KG1 (cell line): Measurements from ENCODE around the gene PPP1R13B.

Experiments used
- DNase-seq: peaks from one replicate; lab custom pipeline; 2025; lab: John Stamatoyannopoulos, UW

PPP1R13B gene

DNA sequence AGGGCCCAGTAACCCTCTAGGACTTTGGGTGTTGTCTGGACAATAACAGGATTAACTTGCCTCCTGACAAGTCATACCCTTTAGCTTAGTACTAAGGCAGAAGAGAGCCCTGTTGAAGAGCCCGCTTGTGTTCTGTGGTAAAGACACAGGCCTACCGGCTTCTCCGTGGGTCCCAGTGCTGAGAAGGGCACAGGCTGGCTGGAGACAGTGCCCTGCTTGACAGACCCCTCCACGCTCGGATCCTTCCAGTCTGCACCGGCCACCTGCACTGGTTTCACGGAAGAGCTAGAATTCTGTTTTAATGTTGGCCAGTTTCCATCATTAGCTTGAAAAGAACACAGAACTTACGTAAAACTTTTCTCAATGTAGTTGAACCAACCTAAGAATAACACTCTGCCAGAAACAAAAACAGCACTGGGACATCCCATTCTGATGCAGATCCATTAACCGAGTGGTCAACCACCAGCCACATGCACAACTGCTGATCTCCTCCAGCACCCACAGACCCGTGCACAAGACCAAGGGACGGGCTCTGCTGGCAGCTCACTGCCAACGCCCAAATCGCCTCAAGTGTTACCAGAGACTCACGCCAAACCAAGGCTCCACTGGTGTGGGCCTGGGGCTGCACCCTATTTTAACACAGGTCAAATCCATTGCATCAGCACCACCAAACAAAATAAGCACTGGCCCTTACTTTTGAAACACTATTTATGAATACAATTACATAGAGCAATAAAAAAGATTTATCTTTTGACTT is 104.7 kb downstream of the PPP1R13B start:
- no peak for DNase-seq

DNA sequence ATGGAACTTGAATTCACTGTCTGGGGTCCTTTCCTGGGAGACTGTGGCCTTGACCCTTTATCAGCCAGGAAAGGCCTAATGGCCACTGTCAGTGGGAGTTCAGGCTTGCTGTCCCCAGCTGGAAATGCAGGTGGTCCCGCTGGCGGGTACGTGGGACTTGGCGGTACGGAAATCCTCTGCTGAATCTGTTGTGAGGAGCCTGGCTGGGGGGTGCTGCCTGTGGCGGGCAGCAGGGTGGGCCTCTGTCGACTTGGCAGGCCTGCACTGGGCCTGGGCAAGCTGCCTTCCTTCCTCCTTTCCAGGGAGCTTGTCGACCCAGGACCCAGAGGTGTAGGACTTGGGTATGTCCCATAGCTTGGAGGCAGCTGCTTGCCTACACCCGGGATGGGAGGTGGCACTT is 105.5 kb downstream of the PPP1R13B start:
- no peak for DNase-seq

DNA sequence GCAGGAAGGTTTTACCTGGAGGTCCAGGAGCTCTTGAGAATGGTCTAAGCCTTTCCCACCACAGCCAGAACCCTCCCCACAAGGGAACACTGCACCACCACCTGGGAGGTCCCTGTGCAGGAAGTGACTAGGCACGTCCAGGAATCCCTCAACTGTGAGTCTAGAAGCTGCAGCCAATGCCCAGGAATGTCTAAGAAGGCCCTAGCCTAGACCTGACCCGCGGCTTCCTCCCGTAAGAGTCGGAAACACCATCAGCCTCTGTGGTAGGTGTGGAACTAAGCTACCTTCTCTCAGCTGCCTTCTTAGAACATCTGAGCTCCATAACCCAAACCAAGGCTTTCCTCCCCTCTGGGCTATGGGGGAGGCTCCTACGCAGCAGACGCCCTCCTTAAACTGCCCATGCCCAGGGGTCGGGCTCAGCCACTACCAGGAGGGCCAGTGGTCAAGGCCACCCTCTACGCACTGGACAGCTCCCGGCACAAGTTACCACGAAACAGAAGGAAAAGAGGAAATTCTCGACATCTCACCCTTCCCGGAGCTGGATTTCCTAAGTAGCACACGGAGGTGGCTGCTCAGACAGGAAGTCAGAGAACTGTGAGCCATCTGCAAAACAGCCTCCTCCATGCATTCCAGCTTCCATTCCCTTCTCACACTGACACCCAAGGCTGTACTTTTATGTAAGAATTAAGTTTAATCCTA is 106.2 kb downstream of the PPP1R13B start:
- DNase-seq: no peak

DNA sequence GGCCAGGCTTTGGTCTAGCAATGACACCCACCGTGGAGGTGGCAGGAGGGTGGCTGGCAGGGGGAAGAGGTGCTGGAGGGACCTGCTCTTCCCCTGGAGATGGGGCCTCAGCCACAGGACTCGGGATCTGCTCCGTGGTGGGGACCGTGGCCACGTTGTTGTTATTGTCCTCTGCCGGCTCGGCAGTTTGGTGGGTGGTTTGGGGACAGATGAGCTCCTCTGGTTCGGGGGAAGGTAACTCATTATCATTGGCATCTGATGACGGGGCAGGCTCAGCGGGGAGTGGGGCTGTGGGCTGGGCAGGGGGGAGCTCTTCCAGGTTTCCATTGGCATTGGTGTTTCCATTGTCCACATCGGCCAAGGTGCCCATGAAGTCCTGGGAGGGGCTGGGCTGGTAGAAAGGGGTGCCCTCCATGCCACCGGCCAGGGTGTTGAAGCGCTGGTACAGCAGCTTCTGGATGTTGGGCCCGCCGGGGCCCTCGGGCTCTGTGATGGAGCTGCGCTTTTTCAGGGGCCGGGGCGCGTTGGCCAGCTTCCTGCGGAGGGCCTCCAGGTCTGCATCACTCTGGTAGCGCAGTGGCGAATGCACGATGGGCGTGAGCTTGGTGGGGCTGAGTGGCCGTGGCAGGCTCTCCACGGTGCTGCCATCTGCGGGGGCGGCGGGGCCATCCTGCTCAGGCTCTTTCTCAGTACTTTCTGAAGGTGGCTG is 107.4 kb downstream of the PPP1R13B start:
- no peak for DNase-seq

DNA sequence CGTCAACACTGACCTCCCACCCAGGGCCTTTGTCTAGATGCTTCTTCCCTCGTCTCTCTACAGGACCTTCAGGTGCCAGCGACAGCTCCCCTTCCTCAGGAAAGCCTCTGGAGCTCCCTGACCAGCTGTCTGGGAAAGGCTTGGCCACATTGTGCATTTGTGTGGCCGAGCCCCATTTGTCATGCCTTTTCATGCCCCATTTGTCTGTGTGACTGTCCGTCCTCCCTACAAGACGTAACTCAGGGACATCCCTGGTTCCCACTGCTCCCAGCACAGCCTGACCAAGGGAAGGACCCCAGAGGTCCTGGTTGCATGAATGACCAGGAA is 107.9 kb downstream of the PPP1R13B start:
- no peak for DNase-seq

DNA sequence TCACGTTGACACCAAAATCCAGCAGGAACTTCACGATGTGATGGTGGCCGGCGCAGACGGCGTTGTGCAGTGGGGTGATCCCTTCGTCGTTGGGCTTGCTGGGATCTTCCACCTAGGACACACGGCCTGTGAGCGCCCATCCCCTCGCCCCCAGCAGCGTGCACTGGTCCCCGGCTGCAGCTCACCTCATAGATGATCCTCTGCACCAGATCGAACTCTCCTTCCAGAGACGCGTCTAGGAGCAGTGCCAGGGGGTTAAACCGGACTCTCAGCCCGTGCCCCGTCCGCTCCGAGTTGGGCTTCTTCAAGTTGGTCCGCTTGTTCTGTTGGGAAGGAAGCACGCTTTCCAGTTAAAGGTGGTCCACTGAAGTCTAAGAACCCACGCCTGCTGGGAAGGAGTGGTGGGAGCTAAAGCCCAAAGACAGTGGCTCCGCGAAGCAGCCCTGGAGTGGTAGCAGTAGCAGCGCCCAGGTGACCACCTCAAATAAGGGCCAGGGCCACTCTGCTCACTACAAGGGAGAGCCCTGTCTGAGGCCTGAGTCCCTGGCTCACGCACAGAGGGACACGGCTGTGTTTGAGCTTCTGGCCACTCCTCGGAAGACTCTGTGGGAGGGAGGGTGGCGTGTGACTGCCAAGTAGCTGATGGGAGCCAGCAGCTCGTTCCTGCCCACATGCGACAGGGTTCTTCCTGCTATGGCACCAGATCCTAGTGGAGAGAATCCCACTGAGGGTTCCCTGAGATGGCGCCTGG is 108.5 kb downstream of the PPP1R13B start:
- DNase-seq: no peak

DNA sequence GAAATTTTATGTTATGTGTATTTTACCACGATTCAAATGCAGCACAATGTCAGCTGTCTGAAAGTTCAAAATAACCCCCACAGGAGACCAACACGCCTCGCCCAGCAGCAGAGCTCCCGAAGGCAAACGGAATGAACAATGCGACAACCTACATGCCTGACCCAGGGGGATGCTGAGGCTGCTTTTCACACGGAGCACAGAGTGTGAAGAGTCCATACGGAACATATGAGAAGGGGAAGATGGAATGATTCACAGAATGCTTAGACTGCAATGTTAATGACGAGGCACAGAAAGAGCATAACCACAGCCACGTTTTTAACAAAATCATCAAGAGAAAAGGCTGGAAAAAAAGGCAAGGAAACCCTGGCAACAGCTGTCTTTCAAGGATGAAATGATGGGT is 109.2 kb downstream of the PPP1R13B start:
- DNase-seq: no peak

DNA sequence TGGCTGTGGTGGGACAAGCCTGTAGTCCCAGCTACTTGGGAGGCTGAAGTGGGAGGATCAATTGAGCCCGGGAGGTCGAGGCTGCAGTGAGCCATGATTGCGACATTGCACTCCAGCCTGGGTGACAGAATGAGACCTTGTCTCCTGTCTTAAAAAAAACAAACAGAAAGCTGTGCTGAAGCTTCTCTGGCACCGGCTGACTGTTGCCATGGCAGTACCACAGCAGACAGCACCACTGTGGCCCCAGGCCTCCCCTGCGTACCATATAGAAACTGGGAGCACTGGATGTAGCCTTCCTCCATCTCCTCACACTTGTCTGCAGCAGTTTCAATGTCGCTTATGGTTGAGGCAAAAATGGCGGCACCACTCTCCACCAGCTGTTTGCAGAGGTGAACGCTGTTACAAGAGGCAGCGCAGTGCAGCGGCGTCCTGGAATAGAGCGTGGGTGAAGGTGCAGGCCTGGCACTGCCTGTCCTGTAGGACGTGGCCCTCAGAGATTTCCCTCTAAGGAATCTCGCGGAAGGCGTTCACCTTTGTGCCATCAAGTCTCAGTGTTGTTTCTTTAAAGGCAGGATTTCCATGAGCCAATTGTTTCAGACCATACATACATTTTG is 109.8 kb downstream of the PPP1R13B start:
- no peak for DNase-seq

DNA sequence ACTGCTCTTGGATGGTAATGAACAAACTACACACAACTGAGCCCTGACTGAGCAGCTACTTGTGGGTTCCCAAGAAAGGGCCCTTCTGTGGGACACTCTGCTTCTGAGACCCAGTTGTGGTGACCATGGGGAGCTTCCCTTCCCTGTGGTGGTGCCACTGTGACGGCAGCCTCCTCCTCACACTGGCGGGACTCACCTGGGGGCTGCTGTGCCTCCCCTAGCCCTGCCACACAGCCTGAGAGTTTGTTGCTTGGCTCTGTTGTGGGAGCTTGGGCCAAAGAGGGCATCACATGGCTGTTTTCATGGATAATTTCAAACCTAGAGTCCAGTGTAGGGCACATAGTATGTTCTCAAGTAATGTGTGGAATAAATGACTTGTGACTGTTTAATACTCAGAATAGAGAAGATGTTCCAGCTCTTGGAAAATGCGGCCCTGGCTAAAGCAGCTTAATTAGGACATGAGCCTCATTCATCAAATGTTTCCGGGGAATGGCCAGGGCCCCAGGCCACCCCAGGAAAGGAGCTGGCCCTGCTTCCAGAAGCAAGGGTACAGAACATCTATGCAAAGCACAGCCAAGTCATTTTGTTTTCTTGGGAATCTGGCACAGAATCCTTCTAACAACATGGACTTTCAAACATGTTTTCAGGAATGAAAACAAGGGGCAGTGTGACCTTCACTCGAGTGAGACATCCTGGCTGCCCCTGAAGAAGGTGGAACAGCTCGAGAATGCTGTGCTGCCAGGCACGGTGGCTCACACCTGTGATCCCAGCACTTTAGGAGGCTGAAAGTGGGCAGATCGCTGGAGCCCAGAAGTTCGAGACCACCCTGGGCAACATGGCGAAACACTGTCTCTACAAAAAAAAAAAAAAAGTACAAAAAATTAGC is 110.6 kb downstream of the PPP1R13B start:
- no peak for DNase-seq

DNA sequence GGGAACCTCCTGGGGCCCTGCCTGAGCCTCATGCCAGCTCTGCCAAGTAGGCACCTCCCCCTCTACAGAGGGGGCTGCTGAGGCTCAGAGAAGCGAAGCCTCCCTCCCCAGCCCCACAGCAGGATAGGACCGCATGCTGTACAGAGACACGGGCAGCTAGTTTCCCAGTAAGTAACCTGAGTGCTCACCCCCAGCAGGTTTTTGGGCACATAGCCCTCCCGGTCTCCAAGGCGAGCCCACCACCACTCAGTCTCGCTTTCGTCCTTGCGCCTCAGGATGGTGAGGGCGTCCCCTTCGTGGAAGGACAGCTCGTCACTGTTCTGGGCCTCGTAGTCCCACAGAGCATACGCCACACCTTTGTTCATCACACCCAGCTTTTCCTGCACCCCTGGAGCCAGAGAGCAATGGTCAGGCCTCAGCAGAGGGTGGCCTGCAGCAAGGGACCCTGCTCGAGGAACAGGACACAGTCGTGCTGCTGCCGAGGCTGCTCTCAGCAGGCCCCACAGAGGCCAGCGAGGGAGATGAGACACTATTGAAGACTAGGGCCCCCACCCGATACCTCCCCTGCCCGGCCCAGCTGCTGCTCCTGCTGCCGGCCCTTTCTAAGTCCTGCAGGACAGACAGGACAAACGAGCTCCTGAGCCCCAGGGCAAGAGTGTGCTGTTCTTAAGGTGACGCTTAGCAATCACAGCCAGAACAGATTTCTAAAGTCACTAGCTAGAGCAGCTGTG is 111.4 kb downstream of the PPP1R13B start:
- no peak for DNase-seq

DNA sequence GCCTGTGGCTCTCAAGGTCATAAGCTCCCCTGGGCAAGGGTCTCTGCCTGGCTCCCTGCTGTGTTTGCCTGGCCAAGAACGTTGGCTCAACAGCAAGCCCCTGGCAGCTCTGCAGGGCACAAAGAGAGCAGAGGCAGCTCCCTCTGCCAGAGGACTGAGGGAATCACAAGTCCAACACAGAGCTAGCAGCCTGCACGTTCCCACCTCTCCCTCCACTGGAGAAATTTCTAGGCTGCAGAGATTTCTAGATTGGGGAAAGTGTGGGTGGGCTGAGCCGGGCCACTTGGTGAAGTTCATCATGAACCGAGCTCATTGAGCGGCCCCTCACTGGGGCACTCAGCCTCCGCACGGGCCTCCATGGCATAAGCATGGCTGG is 111.9 kb downstream of the PPP1R13B start:
- no peak for DNase-seq

DNA sequence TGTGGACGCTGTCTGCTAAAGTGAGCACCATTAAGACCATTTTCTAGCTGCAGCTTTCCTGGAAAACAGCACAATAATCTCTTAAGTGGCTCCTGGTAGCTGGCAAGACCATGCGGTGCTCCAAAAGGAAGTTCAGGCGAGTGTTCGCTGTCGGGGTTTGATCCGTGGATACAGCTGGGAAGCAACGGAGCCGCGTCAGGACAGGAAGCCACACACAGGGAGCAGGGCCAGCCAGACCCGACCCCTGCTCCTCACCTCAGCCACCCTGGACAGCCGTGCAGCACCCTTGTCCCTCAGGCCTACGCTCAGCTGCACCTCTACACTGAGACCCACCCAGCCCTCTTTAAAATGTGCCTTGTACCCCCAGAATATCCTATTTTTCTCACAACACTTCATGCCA is 112.4 kb downstream of the PPP1R13B start:
- no peak for DNase-seq

DNA sequence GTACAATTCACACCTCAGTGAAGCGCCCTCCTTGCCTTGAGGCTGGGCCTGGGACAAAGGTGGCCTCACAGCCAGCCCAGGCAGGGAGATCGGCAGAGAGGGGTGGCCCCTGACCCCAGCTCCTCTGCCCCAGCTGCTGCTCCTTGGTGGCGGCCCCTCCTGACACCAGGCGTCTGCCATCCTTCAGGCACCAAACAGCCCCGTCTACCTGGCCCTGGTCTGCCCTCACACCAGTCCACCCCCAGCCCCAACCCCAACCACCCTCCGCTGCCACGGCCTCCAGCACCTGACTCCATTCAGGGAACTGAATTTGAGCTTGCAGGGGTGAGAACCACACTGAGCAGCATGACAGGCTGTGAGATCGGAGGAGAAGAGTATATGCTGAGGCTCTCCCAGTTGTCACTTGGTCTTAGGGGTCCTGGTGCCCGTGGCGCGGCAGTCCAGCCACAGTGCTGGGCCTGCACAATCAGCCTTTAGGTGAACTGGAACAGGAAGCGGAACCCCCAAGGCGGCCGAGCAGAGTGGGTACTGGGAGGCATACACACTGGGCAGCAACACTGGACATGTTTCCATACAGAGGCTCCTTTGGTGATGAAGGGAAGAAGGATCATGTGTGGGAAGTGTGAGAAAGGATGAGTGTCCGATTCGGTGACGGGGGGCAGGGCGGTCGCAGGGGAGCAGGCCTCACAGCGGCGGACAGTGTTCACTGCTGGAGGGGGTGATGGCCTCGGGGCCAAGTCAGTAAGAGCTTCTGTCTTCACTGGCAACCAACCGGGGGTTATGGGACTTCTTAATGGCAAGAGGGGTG is 113.1 kb downstream of the PPP1R13B start:
- DNase-seq: no peak

DNA sequence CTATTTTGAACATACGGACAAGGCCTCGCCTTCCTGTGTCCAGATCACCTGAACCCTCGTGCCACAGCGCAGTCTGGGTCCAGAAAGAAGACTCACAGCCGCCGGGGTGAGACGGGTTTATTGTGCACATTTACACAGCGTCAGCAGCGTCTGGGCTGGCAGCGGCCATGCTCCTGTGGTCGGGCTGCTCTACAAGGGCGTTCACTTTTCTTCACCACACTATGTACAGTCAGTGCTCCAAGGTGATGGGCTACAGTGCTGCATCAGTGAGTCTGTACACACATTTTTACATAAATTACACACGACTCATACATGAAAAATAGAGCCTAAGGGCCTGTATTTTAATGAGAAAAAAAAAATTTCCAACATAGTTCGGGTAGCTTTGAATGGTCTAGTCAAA is 113.7 kb downstream of the PPP1R13B start:
- no peak for DNase-seq

DNA sequence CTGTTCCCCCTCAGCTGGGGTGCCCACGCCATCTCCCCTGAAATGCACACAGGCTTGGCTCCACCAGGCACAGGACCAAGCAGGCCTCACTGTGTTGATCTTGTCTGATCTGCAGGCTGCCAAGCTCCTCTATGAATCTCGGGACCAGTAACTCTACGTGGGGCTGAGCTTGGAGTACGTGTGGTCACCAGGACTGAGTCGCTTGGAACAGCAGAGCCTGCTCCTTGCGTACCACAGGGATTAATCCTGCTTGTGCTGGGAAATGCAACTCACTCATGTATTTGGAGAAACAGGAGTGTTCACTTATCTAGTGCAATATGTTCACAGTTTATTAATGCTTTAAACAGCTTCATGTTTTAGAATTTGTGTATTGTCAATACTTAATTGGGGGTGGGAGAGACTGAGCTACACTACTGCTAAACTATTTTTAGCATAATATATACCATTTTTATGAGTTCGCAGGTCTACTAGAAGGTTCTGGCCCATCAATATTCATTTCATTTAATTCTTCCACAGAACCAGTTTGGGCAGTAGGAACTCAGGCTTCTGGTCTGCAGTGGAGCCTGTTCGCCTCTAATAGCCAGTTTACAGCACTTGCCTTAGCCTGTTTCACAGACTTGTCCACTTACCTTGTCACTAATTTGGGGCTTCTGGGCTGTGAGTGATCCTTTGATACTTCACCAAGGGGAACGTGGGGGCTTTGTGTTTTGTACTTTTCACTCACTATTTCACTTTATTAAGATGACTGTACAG is 114.3 kb downstream of the PPP1R13B start:
- no peak for DNase-seq

DNA sequence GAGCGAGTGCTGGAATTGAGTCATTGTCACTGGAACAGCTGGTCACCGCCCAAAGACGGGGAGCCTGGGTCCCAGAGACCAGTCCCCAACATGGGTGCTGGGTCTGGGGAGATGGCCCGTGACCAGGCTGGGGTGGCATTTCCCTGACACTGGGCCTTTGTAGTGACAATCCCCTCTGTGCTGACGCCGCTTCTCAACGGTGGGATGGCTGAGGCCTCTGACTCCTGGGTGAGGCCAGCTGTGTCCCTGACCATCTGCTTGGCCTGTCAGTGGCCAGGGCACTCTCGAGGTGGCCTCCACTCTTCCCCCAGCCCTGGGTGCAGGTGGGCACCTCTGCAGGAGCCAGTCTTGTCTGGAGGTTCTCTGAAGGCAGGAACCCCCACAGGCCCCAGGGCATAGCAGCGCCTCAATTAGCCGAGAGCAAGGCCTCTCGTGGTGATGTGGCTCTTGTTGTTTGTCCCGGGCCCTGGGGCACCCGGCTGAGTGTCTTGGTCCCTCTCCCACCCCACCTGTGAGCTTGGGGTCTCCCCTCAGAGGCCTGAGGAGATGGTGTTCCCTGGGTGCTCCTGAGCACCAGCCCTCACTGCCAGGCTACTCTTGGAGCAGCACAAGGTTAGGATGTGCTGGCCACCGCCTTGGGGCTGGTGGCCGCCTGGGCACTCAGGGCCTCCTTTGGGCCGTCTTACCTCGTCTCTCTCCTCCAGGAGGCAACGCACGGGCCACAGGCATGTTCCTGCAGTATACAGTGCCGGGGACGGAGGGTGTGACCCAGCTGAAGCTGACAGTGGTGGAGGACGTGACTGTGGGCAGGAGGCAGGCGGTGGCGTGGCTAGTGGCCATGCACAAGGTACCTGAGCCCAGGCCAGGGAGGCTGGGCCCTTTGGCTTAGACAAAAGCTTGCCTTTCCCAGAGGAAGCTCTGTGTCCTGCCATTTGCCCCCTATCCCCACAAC is 115.2 kb downstream of the PPP1R13B start:
- DNase-seq: no peak

DNA sequence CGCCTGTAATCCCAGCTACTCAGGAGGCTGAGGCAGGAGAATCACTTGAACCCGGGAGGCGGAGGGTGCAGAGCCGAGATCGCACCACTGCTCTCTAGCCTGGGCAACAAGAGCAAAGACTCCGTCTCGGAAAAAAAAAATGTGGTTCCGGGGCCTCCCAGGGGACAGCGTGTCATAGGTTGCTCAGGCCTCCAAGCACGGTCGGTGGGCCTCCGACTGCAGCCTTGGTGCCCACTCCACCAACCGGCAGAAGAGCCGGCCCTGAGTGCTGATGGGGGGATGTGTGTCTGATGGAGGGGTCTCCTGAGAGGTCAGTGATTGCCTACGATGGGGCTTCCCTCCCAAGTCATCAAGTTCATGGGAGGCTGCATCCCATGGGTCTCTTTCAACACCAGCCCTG is 115.9 kb downstream of the PPP1R13B start:
- DNase-seq: no peak
